Colonic mucosa (tissue), 4 donors: Measurements from ENCODE around the gene DNASE1. TPM values are rescaled to one million over a fixed set of nuclear protein-coding genes. Genes with fewer than 3 reads are reported as not detected.
"Not testable (repeated sequence)": the region's sequence is repeated elsewhere in the genome, so short reads cannot be mapped to it uniquely, and the experiment has no call there.

Experiments used
- DNase-seq: peaks from one replicate; pipeline ENCODE4 v3.0.0-alpha.2; 2020
- H3K27ac ChIP-seq: fragments of 200-600 bp; one replicate; pipeline ENCODE4 v1.8.0; 2021
- H3K27me3 ChIP-seq: fragments of 200-600 bp; one replicate; pipeline ENCODE4 v1.8.0; 2021
- H3K36me3 ChIP-seq: fragments of 200-600 bp; one replicate; pipeline ENCODE4 v1.8.0; 2021
- H3K4me1 ChIP-seq: fragments of 200-600 bp; one replicate; pipeline ENCODE4 v1.8.0; 2021; ENCODE audit warnings: mild to moderate bottlenecking
- H3K4me3 ChIP-seq: fragments of 200-600 bp; one replicate; pipeline ENCODE4 v1.8.0; 2021
- H3K9ac ChIP-seq, 2 donors: one replicate each; pipeline ENCODE4 v1.7.0; 2013; ENCODE audit warnings: control low read depth in 2 of 2, low read depth in 2 of 2, low read length in 2 of 2
- H3K9me3 ChIP-seq: fragments of 200-600 bp; one replicate; pipeline ENCODE4 v1.8.0; 2021
- CTCF ChIP-seq: fragments of 200-600 bp; IDR thresholded peaks from one replicate; pipeline ENCODE4 v1.8.0; 2022; ENCODE audit warnings: antibody characterized with exemption, mild to moderate bottlenecking
- intact Hi-C: fragments of 100-400 bp; cut with DNase I; formaldehyde crosslinking; loops from one replicate; pipeline ENCODE4 v1.14.1; 2022
- total RNA-seq, 2 donors: library from RNA; stranded (reverse); fragmentation: NEBNext Ultra II Directional in 1 of 2; extraction: Animal tissue kit (Norgen Biotek cat#: 25700) in 1 of 2; gene quantifications; one replicate each; pipeline ENCODE4 v1.2.1, GENCODE V29; 2021
- donor health status: healthy.
- donor health status: DM: no; HTN: no; CAD: no.
- donor health status: DM: no; HTN: no; CAD: no.

Gene DNASE1
- total RNA-seq, 2 donors from 2014 or later: 10.4 to 22.2 TPM

DNA sequence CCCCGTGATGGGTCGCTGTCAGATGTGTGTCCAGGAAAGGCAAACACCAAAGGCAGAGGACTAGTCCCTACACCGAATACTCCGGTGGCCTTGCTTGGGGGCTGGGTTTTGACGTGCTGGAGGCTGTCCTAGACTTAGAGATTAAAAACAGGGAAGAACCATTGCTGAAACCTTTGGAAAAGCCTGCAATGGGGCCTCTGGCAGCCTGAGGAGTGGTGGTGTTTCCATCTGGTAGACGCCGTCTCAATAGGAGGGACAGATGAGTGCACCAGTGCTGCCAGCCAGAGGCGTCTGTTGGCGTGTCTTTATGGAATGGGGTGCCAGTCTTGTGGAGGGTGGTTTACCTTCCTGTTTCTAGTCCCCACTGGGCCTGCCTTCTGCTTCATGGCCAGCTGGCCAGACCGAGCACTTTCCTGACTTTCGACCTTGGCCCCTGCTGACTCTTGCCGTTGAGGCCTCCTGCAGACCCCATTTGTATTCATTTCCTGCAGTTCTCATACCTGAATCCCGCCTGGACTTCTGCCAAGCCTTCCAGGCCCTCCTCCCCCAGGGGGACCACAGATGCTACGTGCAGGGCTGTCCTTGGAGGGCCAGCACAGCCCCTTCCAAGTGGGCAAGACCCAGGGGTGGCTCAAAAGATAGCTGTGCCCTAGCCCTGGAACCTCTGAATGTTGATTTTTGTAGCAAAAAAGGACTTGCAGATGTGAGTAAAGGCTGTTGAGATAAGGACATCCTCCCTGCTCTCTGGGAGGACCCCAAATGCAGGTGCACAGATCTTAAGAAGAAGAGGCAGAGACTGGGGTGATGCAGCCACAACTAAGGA lies 1.9 kb upstream of the DNASE1 start:
- Histone ChIP-seq H3K9me3 (no peaks in the 10 kb centered on the region), H3K36me3 (peaks cover 4% of the 10 kb centered on the region), H3K27me3 (no peaks in the 10 kb centered on the region), H3K9ac (no peak overlapping the region), H3K4me3 (no peak overlapping the region), H3K27ac (no peak overlapping the region), H3K4me1 (no peaks in the 10 kb centered on the region)
- DNase-seq: no peak
- intact Hi-C loops: no loop called here
- TF ChIP-seq CTCF: no peak

GRCh38 chr16:3655030-3655395 lies 522 bp downstream of the DNASE1 start:
- Histone ChIP-seq H3K9ac (peak overlapping the region in 1 of 2 donors; percentile 76), H3K27me3 (no peaks in the 10 kb centered on the region), H3K9me3 (no peaks in the 10 kb centered on the region), H3K4me3 (no peak overlapping the region), H3K36me3 (peaks cover 4% of the 10 kb centered on the region), H3K27ac (no peak overlapping the region), H3K4me1 (no peaks in the 10 kb centered on the region)
- no peak for TF ChIP-seq CTCF
- intact Hi-C loops: no loop called here
- DNase-seq: no peak

GRCh38 chr16:3655396-3656159 lies 1.1 kb downstream of the DNASE1 start:
- peak overlapping the region in 1 of 2 donors; percentile 76 for H3K9ac ChIP-seq
- no peak overlapping the region for H3K27ac ChIP-seq
- intact Hi-C loops: no loop called here
- H3K4me1 ChIP-seq: no peaks in the 10 kb centered on the region
- H3K9me3 ChIP-seq: no peaks in the 10 kb centered on the region
- TF ChIP-seq CTCF: no peak
- no peaks in the 10 kb centered on the region for H3K27me3 ChIP-seq
- H3K4me3 ChIP-seq: no peak overlapping the region
- H3K36me3 ChIP-seq: peaks cover 4% of the 10 kb centered on the region
- no peak for DNase-seq

DNA sequence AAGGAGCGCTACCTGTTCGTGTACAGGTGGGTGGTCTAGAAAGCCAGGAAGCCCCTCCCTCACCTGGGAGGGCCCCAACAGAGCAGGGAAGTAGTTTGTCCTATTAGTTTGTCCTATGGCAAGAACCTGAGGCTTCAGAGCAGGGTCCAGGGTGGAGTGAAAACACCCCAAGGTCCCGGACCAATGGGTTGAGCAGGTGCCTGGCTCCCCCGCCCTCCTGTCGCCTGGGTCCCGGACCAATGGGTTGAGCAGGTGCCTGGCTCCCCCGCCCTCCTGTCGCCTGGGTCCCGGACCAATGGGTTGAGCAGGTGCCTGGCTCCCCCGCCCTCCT lies 1.6 kb downstream of the DNASE1 start:
- H3K27me3 ChIP-seq, H3K9ac ChIP-seq, H3K36me3 ChIP-seq, H3K9me3 ChIP-seq, H3K27ac ChIP-seq, H3K4me3 ChIP-seq, intact Hi-C loops, H3K4me1 ChIP-seq: not testable (repeated sequence)
- DNase-seq: peak; percentile 46

DNA sequence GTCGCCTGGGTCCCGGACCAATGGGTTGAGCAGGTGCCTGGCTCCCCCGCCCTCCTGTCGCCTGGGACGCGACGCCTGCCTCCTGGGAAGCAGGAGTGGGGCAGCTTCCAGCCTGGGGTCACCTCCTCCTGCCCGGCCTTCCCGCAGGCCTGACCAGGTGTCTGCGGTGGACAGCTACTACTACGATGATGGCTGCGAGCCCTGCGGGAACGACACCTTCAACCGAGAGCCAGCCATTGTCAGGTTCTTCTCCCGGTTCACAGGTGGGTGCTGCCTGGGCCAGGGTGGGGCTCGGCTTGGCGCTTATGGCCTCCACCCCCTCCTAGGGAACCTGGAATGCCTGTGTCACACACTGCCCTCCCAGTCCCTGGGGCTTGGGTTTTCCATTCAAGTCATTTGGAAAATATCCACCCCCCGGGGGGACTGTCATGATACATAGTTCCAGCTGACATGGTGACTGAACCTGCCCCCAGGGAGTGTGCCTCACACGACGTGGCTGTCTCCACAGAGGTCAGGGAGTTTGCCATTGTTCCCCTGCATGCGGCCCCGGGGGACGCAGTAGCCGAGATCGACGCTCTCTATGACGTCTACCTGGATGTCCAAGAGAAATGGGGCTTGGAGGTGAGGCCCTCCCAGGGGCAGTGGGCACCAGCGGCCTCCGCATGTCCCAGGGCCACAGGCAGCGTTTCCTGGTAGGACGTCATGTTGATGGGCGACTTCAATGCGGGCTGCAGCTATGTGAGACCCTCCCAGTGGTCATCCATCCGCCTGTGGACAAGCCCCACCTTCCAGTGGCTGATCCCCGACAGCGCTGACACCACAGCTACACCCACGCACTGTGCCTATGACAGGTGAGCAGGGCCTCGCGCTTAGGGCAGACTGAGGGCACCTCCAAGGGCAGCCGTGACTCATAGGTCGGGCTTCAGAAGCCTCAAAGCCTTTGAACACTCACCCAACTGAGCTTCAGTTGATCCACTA lies 2.3 kb downstream of the DNASE1 start:
- Histone ChIP-seq H3K9ac (no peak overlapping the region), H3K4me1 (no peaks in the 10 kb centered on the region), H3K27me3 (no peaks in the 10 kb centered on the region), H3K9me3 (no peaks in the 10 kb centered on the region), H3K27ac (no peak overlapping the region), H3K36me3 (peaks cover 4% of the 10 kb centered on the region), H3K4me3 (no peak overlapping the region)
- intact Hi-C loops: no loop called here
- no peak for TF ChIP-seq CTCF
- DNase-seq: no peak
